ENCODE measurements around the gene CX3CR1. TPM values are rescaled to one million over a fixed set of nuclear protein-coding genes. Genes with fewer than 3 reads are reported as not detected.

CX3CR1 gene
- total and polyA plus RNA-seq, 2 of the 4 experiments (the other 2 are of a cell fraction), result not detected

DNA sequence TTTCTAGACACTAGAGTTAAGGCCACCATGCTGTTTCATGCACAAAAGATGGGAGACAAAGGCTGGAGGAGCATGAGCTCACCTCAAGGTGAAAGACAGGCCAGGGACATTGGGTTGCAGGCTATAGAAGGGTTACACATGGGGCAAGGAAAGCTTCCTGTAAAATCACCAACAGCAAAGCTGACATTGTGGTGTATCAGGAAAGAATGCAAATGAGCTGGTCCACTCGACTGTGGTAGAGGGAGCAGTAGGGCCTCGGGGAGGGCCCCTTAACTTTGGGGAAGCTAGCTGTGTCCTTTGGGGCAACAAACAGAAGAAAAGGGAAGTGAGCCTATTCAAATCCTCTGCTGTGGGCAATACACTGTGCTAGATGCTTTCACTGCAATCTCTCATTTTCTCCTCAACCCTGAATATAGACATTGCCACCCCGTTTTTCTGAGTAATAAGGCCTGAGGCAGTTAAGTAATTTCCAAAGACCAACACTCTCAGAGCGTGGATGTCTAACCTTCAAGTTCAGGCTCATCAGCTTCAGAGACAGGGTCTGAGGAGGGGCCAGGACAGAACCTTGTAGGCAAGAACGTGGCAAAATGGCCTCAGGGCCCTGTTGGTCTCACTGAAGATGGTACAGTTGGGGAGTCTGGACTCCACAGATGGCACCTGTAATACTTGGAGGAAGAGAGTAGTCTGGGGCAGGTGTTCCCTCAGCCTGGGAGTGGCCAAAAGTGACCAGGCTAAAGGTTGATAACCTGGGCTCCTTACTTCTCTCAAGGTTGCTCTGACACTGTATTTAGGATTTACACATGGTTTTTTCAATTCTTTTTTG is 24.1 kb downstream of the CX3CR1 start (continued):
- TF ChIP-seq CEBPB (IDR thresholded peaks at IDR 0.05; ENCODE audit: low read depth, low read length), result no peak

DNA sequence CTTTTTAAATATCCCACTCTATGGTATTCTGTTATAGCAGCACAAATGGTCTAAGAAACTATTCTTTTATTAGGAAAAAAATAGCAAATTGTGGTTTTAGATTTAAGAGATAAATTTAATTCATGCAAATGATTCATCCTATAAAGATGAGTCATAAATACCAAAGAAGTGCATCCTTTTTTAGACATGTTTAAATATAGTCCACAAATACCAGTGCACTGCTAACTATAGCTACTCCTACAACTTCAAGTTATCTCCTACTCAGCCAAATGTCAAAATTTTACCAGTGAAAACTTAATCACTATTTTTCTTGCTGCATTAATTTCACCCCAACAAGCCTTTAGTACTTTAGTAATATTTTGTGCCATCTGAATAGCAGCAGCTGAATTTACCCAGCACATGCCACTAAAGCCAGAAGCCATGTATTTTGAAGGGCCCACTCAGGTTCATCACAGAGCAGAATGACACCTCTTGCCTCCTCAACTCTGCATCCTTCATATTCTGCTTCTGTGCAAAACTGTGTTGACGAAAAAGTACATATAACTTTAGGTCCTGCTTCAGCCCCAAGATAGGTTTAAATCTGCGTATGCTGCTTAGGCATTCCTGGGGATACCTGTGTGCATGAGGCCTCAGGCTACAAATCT is 24.9 kb downstream of the CX3CR1 start:
- Histone ChIP-seq H3K23ac (ENCODE audit: low read depth, low read length) (no peak overlapping the region), H3K9me1 (ENCODE audit: insufficient read depth, low read length) (0 out of 2 replicates have a peak, but pooled peaks cover 5% of the 10 kb centered on the region), H2BK15ac (ENCODE audit: low read depth, low read length) (no peak overlapping the region), H3K36me3 (ENCODE audit: control insufficient read depth, insufficient read depth, low read length) (no peaks in the 10 kb centered on the region), H3K79me1 (ENCODE audit: low read depth in 1 of 2, low read length in 2 of 2) (no peaks in the 10 kb centered on the region), H3K18ac (ENCODE audit: low read depth, low read length) (peak overlapping the region; percentile 23; the same call in 1 of the 2 replicates), H3K9ac (ENCODE audit: low read depth, low read length) (no peak overlapping the region), H4K5ac (ENCODE audit: low read depth, low read length) (no peak overlapping the region), H2BK20ac (ENCODE audit: low read depth, low read length) (peak overlapping the region; percentile 77), H4K8ac (ENCODE audit: low read depth in 2 of 2, low read length in 2 of 2) (no peak overlapping the region), H3K27ac (ENCODE audit: insufficient read depth, low read length) (no peak overlapping the region), H3K56ac (ENCODE audit: extremely low read depth, insufficient read depth, low read length) (no peak overlapping the region), H3K4me3 (ENCODE audit: insufficient read depth, low read depth, low read length) (no peak overlapping the region), H2BK5ac (ENCODE audit: low read depth, low read length, poor library complexity, severe bottlenecking) (no peak overlapping the region), H3K27me3 (ENCODE audit: control insufficient read depth, insufficient read depth, low read length) (peaks cover 7% of the 10 kb centered on the region), H2AK9ac (replicated peaks; ENCODE audit: low read depth, low read length, poor library complexity) (no peak overlapping the region), H3K4me2 (ENCODE audit: low read depth, low read length) (peak overlapping the region; percentile 38; the same call in 1 of the 2 replicates), H4K20me1 (ENCODE audit: insufficient read depth, low read length) (no peaks in the 10 kb centered on the region), H3K9me3 (ENCODE audit: control insufficient read depth, insufficient read depth, low read length) (no peaks in the 10 kb centered on the region), H3K4ac (ENCODE audit: low read depth, low read length) (peak overlapping the region; percentile 41; the same call in 1 of the 2 replicates), H3K14ac (replicated peaks; ENCODE audit: low read depth, low read length) (peak overlapping the region; percentile 10; the same call in 1 of the 2 replicates), H4K91ac (ENCODE audit: insufficient read depth, low read depth, low read length) (0 out of 2 replicates have a peak overlapping the region, but pooled peaks have one; percentile 6), H2BK120ac (ENCODE audit: low read depth, low read length) (peak overlapping the region; percentile 64), H3K4me1 (ENCODE audit: control insufficient read depth, insufficient read depth, low read length) (peaks cover 2% of the 10 kb centered on the region; the same call in 1 of the 2 replicates), H2AK5ac (ENCODE audit: low read depth, low read length) (no peak overlapping the region), H2AFZ (replicated peaks; ENCODE audit: low read length, poor library complexity) (no peak overlapping the region)
- no TSS peak for BruUV-seq (replicated peaks)
- no CpG with 5 or more reads among the region's 2 CpGs for WGBS, 2 experiments (ENCODE audit: extremely low coverage in 2 of 2, insufficient read length in 1 of 2)
- peak; percentile 27; the same call in 1 of the 2 replicates for ATAC-seq (ENCODE audit: low read depth)
- dilution Hi-C loops (cut with HindIII; ENCODE audit: low sequenced_read_pairs, unreplicated experiment) (no loop called here), intact Hi-C loops (cut with micrococcal nuclease) (no loop called here), in situ Hi-C loops (cut with MboI; ENCODE audit: low sequenced_read_pairs) (no loop called here)
- ChIA-PET POLR2A (ENCODE audit: unreplicated experiment) (no interaction called here), CTCF (no interaction called here)
- no peak for TF ChIP-seq RAD21 (IDR thresholded peaks at IDR 0.05; ENCODE audit: low read length)
- peak; percentile 63 for TF ChIP-seq FOS (IDR thresholded peaks at IDR 0.05; ENCODE audit: low read depth, low read length)
- TF ChIP-seq SMC3 (IDR thresholded peaks at IDR 0.05; ENCODE audit: low read depth, low read length), result no peak
- no peak for TF ChIP-seq CHD1 (IDR thresholded peaks at IDR 0.05; ENCODE audit: low read depth, low read length)
- TF ChIP-seq POLR2A (IDR thresholded peaks at IDR 0.05; ENCODE audit: low read depth, low read length), result no peak
- DNase-seq, result peak; percentile 43
